OCI-LY3 (cell line): ENCODE data around the gene SCFD1.

Experiments used
- EZH2phosphoT487 ChIP-seq: fragments of 200-600 bp; shearing (Covaris generic); IDR thresholded peaks from 2 replicates; pipeline ENCODE4 v1.6.1; 2018; ENCODE audit warnings: antibody characterized with exemption, mixed run types, low read depth
- TF ChIP-seq, protein P1 (sequence below): fragments of 200-600, 300-600 bp; sonication (generic); IDR thresholded peaks from 2 replicates; pipeline ENCODE4 v1.5.1; 2014; ENCODE audit warnings: antibody characterized with exemption, low read length, low read depth

DNA sequence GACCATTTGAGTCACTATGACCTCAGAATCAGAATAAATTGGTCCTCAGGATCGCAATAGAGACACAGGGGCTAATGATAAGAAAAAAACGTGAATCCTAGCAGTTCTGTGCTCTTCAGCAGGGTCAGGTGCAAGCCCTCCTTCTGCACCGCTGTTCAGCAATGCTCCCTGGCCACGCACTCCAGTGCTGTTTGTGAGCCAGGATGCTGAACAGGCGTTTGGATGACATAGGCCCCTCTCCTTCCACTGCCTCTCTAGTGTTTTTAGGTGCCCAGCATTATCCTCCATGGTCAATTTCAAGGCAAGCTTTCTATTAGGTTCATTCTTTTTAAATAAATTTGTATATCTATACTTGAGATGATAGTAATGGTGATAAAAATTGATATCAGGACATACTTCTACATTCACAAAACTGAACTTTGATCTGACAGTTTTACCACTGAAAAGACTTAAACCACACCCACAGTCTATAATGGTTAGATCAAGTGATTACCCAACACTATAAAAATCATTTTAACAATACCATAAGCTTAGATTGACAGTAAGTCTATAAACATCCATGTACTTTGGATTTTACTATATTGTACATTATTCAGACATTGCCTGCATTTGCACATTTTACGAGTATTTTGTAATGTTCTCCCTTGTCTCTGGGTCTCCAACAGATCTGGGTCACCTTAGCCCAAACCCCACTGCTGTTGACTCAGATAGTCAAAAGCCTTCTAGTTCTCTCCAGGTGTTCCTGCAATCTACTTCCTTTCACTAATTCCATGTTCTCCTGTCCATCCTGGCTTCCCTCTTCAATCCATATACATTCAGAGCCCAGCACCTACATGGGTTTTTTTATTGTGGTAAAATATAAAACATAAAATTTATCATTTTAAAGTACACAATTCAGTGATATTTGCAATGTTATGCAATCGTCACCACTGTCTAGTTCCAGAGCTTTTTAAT, 137.3 kb downstream of the SCFD1 start:
- TF ChIP-seq, protein P1, sequence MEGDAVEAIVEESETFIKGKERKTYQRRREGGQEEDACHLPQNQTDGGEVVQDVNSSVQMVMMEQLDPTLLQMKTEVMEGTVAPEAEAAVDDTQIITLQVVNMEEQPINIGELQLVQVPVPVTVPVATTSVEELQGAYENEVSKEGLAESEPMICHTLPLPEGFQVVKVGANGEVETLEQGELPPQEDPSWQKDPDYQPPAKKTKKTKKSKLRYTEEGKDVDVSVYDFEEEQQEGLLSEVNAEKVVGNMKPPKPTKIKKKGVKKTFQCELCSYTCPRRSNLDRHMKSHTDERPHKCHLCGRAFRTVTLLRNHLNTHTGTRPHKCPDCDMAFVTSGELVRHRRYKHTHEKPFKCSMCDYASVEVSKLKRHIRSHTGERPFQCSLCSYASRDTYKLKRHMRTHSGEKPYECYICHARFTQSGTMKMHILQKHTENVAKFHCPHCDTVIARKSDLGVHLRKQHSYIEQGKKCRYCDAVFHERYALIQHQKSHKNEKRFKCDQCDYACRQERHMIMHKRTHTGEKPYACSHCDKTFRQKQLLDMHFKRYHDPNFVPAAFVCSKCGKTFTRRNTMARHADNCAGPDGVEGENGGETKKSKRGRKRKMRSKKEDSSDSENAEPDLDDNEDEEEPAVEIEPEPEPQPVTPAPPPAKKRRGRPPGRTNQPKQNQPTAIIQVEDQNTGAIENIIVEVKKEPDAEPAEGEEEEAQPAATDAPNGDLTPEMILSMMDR: no peak
- no peak for TF ChIP-seq EZH2phosphoT487
